ENCODE data around the gene CISD2. TPM values are rescaled to one million over a fixed set of nuclear protein-coding genes. Genes with fewer than 3 reads are reported as not detected.
A peak's percentile ranks its signal among the peaks of the same experiment; 100 is the strongest.

CISD2 gene
- total RNA-seq, 1 donor from 2014 or later = 12.6 TPM

DNA sequence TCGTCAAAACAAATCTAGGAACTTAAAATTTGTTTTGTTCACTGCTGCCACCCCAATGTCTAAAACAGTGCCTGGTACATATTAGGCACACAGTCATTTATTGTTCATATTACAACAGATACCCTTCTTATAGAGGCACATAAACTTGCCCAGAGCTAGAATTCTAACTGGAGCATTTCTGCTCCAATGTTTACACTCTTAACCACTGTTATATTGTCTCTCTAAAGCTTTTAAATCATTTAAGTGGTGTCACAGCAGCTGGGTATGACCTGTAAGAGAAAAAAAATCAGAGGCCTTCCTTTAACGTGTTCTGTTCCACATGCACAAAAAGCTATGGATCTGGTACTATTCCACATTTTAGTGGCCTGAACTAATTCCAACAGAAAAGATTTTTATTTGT, 44.4 kb upstream of the CISD2 start:
- no peak for DNase-seq
- no peaks in the 10 kb centered on the region for H3K9me3 Mint-ChIP-seq
- peaks cover 60% of the 10 kb centered on the region for H3K4me1 Mint-ChIP-seq
- peaks cover 50% of the 10 kb centered on the region for H3K36me3 Mint-ChIP-seq (ENCODE audit: low read depth)
- CTCF ChIA-PET = interaction anchor here (1.2 kb wide), 1 partner anchor 41 kb away, joined by 3 read pairs; no protein-coding TSS in a partner anchor
- POLR2A ChIA-PET = interaction anchor here (3.6 to 5.5 kb wide), 4 partner anchors 8 to 63 kb away, joined by 17 to 263 read pairs (median 74); partner anchors contain the start of genes CISD2 and MANBA
- peak overlapping the region; percentile 24 for H3K27ac Mint-ChIP-seq
- ATAC-seq (ENCODE audit: low read depth) = no peak
- TF ChIP-seq, protein P1, sequence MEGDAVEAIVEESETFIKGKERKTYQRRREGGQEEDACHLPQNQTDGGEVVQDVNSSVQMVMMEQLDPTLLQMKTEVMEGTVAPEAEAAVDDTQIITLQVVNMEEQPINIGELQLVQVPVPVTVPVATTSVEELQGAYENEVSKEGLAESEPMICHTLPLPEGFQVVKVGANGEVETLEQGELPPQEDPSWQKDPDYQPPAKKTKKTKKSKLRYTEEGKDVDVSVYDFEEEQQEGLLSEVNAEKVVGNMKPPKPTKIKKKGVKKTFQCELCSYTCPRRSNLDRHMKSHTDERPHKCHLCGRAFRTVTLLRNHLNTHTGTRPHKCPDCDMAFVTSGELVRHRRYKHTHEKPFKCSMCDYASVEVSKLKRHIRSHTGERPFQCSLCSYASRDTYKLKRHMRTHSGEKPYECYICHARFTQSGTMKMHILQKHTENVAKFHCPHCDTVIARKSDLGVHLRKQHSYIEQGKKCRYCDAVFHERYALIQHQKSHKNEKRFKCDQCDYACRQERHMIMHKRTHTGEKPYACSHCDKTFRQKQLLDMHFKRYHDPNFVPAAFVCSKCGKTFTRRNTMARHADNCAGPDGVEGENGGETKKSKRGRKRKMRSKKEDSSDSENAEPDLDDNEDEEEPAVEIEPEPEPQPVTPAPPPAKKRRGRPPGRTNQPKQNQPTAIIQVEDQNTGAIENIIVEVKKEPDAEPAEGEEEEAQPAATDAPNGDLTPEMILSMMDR (IDR thresholded peaks at IDR 0.05) = no peak
- intact Hi-C loops (cut with micrococcal nuclease) = loop anchor here (10.0 kb wide), 1 partner anchor 1920 kb away; no protein-coding TSS in a partner anchor
- H3K4me3 Mint-ChIP-seq = no peak overlapping the region
- H3K27me3 Mint-ChIP-seq = no peaks in the 10 kb centered on the region

DNA sequence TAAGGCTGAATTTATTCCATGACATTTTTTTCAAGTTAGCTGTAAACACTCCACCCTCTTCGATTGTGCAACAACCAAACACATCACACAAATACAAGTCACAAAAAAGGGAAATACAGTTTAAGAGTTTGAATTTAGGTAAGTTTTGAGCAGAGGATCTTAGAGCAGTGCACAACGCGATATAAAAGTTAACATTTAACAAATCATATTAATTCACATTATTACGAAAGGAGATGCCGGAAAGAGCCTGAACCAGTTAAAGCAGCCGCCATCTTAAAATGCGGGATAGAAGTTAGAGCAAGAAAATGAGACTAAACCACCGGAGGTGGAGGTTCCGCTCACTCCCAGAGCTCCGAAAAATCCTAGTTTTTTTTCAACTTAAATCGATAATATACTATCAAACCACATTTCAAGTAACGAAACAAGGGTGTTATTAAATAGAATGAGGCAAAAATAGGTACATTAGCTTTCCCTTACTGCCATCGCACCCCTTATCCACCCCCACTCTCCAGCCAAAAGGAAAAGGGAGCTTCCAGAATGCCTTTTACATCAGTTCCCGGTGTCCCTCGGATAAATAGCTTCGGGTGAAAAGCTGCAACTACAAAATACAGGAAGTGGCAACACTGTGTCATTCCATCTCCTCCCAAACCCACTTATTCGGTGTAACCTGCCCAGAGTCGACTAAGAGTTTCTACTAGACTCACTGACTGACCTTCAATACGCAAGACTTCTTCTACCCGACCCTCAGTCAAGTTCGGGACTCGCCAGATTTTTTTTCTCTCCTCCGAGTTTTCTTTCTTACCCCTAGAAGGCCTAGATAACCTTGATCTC, 43.3 kb upstream of the CISD2 start:
- DNase-seq = no peak
- intact Hi-C loops (cut with micrococcal nuclease) = loop anchor here (1.0 to 10.0 kb wide), 8 partner anchors 8 to 1919 kb away; partner anchors contain the start of genes CENPE and PPP3CA
- Mint-ChIP-seq H3K27me3 (no peaks in the 10 kb centered on the region), H3K9me3 (no peaks in the 10 kb centered on the region), H3K4me1 (peaks cover 49% of the 10 kb centered on the region), H3K27ac (no peak overlapping the region), H3K36me3 (ENCODE audit: low read depth) (peaks cover 40% of the 10 kb centered on the region), H3K4me3 (no peak overlapping the region)
- POLR2A ChIA-PET = interaction anchor here (0.7 to 5.5 kb wide), 8 partner anchors 9 to 480 kb away, joined by 3 to 263 read pairs (median 35); partner anchors contain the start of genes CISD2, MANBA, NFKB1 and SLC39A8
- ATAC-seq (ENCODE audit: low read depth) = no peak
- CTCF ChIA-PET = interaction anchor here (1.1 to 1.2 kb wide), 2 partner anchors 42 to 184 kb away, joined by 3 read pairs; no protein-coding TSS in a partner anchor
- TF ChIP-seq, protein P1 (IDR thresholded peaks at IDR 0.05) = no peak

DNA sequence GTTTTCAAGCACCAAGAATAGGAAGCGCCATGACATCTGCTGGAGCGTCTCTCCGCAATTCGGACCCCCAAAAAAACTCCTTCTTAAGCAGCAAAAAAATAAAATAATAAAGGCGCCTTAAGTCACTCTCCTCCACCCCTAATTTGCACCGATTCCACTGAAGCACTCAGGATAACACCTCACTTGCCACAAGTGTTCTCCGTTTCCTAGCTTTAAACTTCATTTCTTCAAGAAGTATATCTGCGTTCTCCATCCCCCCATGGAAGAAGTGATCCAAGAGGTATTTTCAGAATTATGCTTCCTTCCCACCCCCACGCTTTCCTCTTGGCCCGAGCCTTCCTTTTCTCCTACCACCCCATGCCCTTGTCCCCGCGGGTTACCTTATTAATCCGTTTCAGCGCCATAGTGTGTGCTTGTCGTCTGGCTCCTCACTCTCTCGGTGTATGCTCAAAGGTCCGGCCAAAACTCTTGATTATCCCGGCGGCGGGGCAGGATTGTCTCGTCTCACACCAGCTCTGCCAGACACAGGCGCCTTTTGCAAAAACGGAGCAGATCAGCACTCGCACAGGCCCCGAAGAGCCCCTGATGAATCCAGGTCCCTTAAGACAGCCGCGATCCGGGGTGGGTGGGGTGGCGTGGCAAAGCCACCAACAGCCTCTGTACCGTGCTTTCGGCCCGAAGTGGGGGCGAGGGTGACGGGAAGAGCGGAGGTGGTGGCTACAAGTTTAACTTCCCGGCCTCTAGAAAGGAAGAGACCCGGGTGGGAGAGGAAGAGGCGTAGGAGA, 42.5 kb upstream of the CISD2 start:
- Mint-ChIP-seq H3K4me3 (no peak overlapping the region), H3K27me3 (no peaks in the 10 kb centered on the region), H3K27ac (no peak overlapping the region), H3K36me3 (ENCODE audit: low read depth) (peaks cover 32% of the 10 kb centered on the region), H3K4me1 (peaks cover 41% of the 10 kb centered on the region), H3K9me3 (no peaks in the 10 kb centered on the region)
- no peak for ATAC-seq (ENCODE audit: low read depth)
- intact Hi-C loops (cut with micrococcal nuclease) = loop anchor here (2.0 to 10.0 kb wide), 7 partner anchors 17 to 1919 kb away; partner anchors contain the start of genes CENPE and PPP3CA
- POLR2A ChIA-PET = interaction anchor here (0.7 to 5.5 kb wide), 16 partner anchors 10 to 481 kb away, joined by 3 to 263 read pairs (median 10); partner anchors contain the start of genes BDH2, CISD2, MANBA and NFKB1
- DNase-seq = no peak
- TF ChIP-seq, protein P1 (IDR thresholded peaks at IDR 0.05) = no peak
- CTCF ChIA-PET = interaction anchor here (1.1 kb wide), 1 partner anchor 183 kb away, joined by 3 read pairs; no protein-coding TSS in a partner anchor

DNA sequence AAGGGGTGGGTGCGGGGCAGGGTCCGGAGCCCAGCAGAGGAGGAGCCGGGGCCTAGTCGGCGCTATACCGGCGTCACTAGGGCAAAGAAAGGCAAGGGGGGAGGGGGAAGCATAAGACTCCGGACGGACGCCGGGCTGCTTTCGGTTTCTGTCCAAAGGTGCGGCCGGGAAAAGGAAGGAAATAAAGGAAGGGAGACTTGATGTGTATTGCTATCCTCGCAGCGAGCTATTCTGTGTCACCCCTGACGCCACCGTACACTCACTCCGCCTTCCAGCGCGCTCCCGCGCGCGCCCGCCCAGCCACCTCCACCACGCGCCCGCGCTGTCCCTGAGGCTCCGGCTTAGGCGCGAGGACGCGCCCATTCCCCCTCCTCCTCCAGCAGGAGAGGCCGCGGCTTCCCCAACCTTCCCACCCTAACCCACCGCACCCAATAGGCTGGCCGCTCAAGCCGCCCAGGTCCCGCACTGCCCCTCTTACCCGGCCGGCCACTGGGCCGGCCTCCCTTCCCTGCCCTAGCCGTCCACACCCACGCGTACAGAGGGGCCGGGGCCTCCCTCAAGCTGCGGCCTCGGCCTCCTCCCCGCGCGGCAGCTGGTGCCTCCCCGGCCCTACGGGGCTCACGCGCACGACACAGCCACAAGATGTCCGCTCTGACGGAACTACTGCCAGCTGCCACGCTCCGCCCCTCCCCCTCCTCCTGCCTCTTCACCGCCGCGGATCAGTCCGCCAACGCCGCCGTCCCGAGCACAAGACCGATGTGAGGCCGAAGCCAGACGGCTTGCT, 41.7 kb upstream of the CISD2 start, which contains the start of gene UBE2D3:
TSS of gene UBE2D3 (minus strand) at position 662 of the 784 bp plus-strand sequence. CDS start 1,043 bp downstream, outside the sequence.
- peaks cover 33% of the 10 kb centered on the region for H3K4me1 Mint-ChIP-seq
- peak; percentile 49 for ATAC-seq (ENCODE audit: low read depth)
- TF ChIP-seq, protein P1 (IDR thresholded peaks at IDR 0.05) = no peak
- no peak within 1 kb of the TSS for H3K4me3 Mint-ChIP-seq
- POLR2A ChIA-PET = interaction anchor here (0.8 to 5.5 kb wide), 34 partner anchors 10 to 482 kb away, joined by 3 to 263 read pairs (median 6); partner anchors contain the start of genes BDH2, CISD2, MANBA and NFKB1
- no peak within 1 kb of the TSS for H3K27ac Mint-ChIP-seq
- no peaks in the 10 kb centered on the region for H3K9me3 Mint-ChIP-seq
- CTCF ChIA-PET = interaction anchor here (1.0 to 2.7 kb wide), 5 partner anchors 10 to 264 kb away, joined by 3 to 14 read pairs (median 3); partner anchors contain the start of genes CISD2 and MANBA
- H3K27me3 Mint-ChIP-seq = no peaks in the 10 kb centered on the region
- intact Hi-C loops (cut with micrococcal nuclease) = loop anchor here (1.0 to 10.0 kb wide), 11 partner anchors 18 to 1918 kb away; partner anchors contain the start of genes CENPE, MANBA, PPP3CA and SLC39A8
- peak; percentile 94 for DNase-seq
- peaks cover 26% of the 10 kb centered on the region for H3K36me3 Mint-ChIP-seq (ENCODE audit: low read depth)

Measured in activated B cell treated with CpG ODN at 0.5 μM for 24 hours (primary cell).